ENCODE data around the gene EREG. TPM values are rescaled to one million over a fixed set of nuclear protein-coding genes. Genes with fewer than 3 reads are reported as not detected.

EREG gene
- total and polyA plus RNA-seq, 4 donors = 0.12 to 0.30 (median 0.14) TPM; not detected in 1

DNA sequence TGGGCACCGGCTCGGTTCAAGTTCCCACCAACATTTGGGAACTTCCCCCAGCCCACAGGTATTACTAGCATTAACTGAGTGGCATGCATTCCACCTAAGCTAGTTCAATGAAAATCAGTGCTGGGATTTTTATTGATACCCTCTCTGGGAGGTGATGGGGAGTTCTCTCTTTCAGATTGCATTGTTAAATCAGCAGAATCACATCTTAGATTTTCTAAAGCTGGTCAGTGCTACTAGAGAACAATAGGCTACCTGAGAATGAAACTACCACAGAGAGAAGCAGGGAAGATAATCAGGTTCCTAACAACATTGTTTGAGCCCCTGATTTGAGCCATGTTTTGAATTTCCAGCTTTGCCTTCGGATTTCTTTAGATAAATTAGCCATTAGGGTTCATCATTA is 40.7 kb upstream of the EREG start:
- WGBS (ENCODE audit: insufficient coverage) = no CpG with 5 or more reads among the region's 3 CpGs
- H3K36me3 ChIP-seq (ENCODE audit: control insufficient read depth, insufficient read depth, low read length) = no peaks in the 10 kb centered on the region
- H3K4me1 ChIP-seq (ENCODE audit: control insufficient read depth, insufficient read depth, low read length) = no peaks in the 10 kb centered on the region
- H3K4me3 ChIP-seq (ENCODE audit: low read depth, low read length) = no peak overlapping the region
- no peak for DNase-seq (ENCODE audit: low read depth in 4 of 6, low spot score in 6 of 6)
- no peaks in the 10 kb centered on the region for H3K27me3 ChIP-seq (ENCODE audit: control insufficient read depth, insufficient read depth, low read length)
- H3K9me3 ChIP-seq (ENCODE audit: control insufficient read depth, insufficient read depth, low read length) = no peaks in the 10 kb centered on the region
- no peak overlapping the region for H3K27ac ChIP-seq (ENCODE audit: low read depth, low read length)

DNA sequence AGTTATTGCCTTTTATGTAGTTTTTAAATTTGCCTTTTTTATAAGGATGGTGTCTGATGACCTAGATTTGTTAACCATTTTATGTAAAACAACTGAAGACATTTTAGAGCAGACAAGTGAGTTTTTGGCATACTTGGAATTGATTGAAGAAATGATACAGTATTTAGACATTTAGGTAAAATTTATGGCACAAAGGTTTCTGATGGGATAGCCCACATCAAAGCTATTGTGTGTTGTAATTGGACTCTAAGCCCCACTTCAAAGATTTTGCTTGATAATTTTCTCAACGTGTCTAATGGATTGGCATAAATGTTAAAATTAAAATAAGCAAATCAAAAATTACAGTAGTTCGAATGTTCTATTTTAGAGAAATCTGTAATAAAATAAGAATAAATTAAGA is 39.1 kb upstream of the EREG start:
- no peaks in the 10 kb centered on the region for H3K4me1 ChIP-seq (ENCODE audit: control insufficient read depth, insufficient read depth, low read length)
- WGBS (ENCODE audit: insufficient coverage) = no CpG with 5 or more reads among the region's 2 CpGs
- no peaks in the 10 kb centered on the region for H3K9me3 ChIP-seq (ENCODE audit: control insufficient read depth, insufficient read depth, low read length)
- no peaks in the 10 kb centered on the region for H3K27me3 ChIP-seq (ENCODE audit: control insufficient read depth, insufficient read depth, low read length)
- H3K36me3 ChIP-seq (ENCODE audit: control insufficient read depth, insufficient read depth, low read length) = no peaks in the 10 kb centered on the region
- no peak for DNase-seq (ENCODE audit: low read depth in 4 of 6, low spot score in 6 of 6)
- H3K27ac ChIP-seq (ENCODE audit: low read depth, low read length) = no peak overlapping the region
- no peak overlapping the region for H3K4me3 ChIP-seq (ENCODE audit: low read depth, low read length)

GRCh38 chr4:74327762-74328161 is 37.2 kb upstream of the EREG start:
- H3K36me3 ChIP-seq (ENCODE audit: control insufficient read depth, insufficient read depth, low read length) = no peaks in the 10 kb centered on the region
- no peaks in the 10 kb centered on the region for H3K27me3 ChIP-seq (ENCODE audit: control insufficient read depth, insufficient read depth, low read length)
- no peak overlapping the region for H3K4me3 ChIP-seq (ENCODE audit: low read depth, low read length)
- 100% methylated on average over 1 of the region's 3 CpGs for WGBS (ENCODE audit: insufficient coverage)
- DNase-seq (ENCODE audit: low read depth in 4 of 6, low spot score in 6 of 6) = no peak
- no peaks in the 10 kb centered on the region for H3K4me1 ChIP-seq (ENCODE audit: control insufficient read depth, insufficient read depth, low read length)
- no peak overlapping the region for H3K27ac ChIP-seq (ENCODE audit: low read depth, low read length)
- H3K9me3 ChIP-seq (ENCODE audit: control insufficient read depth, insufficient read depth, low read length) = no peaks in the 10 kb centered on the region

DNA sequence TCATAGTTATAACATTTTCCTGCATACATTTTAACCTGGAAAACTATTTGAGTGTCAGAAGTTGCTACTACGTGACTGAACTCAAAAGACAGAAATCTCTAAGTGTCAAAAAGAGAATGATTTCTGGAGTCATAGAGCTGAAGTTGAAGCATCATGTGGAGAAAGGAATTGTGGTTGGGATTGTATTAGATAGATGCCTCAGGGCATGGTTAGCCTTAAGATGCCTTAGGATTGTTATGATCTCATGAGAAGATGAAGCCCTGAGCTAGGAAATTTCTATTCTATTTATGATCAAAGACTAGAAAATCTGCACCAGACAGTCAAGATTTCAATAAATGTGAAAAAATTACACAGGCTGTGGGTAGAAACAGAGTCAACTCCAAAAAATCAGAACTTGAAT is 36.4 kb upstream of the EREG start:
- Histone ChIP-seq H3K4me3 (ENCODE audit: low read depth, low read length) (no peak overlapping the region), H3K9me3 (ENCODE audit: control insufficient read depth, insufficient read depth, low read length) (no peaks in the 10 kb centered on the region), H3K27ac (ENCODE audit: low read depth, low read length) (no peak overlapping the region), H3K36me3 (ENCODE audit: control insufficient read depth, insufficient read depth, low read length) (no peaks in the 10 kb centered on the region), H3K4me1 (ENCODE audit: control insufficient read depth, insufficient read depth, low read length) (no peaks in the 10 kb centered on the region), H3K27me3 (ENCODE audit: control insufficient read depth, insufficient read depth, low read length) (no peaks in the 10 kb centered on the region)
- no peak for DNase-seq (ENCODE audit: low read depth in 4 of 6, low spot score in 6 of 6)
- WGBS (ENCODE audit: insufficient coverage) = no CpG with 5 or more reads among the region's 1 CpG

DNA sequence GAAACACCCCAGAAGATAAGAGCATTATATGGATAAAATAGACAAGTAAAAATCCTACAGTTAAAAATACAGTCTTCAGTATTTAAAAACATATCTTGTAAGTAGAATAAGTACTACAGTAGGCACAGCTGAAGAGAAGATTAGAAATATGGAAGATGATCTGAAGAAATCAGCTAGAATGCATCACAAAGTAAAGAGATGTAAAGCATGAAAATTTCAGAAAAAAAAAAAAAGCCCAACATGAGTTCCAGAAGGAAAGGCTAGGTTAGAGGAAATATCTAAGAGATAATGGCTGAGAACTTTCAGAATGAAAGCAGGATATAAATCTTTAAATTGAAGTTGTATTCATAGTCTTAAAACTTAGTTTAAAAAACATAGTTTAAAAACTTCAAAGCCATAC is 35.6 kb upstream of the EREG start:
- Histone ChIP-seq H3K4me1 (ENCODE audit: control insufficient read depth, insufficient read depth, low read length) (no peaks in the 10 kb centered on the region), H3K27ac (ENCODE audit: low read depth, low read length) (no peak overlapping the region)

DNA sequence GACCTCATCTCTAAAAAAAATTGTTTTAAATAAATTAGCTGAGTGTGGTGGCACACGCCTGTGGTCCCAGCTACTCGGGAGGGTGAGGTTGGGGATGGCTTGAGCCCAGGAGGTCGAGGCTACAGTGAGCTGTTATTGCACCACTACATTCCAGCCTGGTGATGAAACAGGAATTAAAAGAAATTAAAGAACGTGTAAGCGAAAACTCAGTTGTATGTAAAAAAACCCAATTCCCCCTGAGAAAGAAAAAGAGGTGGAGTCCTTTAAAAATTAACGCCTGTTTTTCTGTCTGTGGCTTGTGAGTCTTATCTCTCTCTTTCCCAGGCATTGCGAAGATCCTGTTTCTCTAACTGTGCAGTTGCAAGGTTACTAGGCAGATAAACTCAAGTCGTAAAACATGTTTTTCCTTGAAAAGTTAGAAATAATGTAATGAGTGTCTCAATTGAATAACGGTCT is 34.6 kb upstream of the EREG start:
- 87% methylated on average over 3 of the region's 9 CpGs for WGBS (ENCODE audit: insufficient coverage)
- H3K36me3 ChIP-seq (ENCODE audit: control insufficient read depth, insufficient read depth, low read length) = no peaks in the 10 kb centered on the region
- no peak for DNase-seq (ENCODE audit: low read depth in 4 of 6, low spot score in 6 of 6)
- no peaks in the 10 kb centered on the region for H3K4me1 ChIP-seq (ENCODE audit: control insufficient read depth, insufficient read depth, low read length)
- H3K4me3 ChIP-seq (ENCODE audit: low read depth, low read length) = no peak overlapping the region
- H3K27ac ChIP-seq (ENCODE audit: low read depth, low read length) = no peak overlapping the region
- H3K9me3 ChIP-seq (ENCODE audit: control insufficient read depth, insufficient read depth, low read length) = no peaks in the 10 kb centered on the region
- H3K27me3 ChIP-seq (ENCODE audit: control insufficient read depth, insufficient read depth, low read length) = no peaks in the 10 kb centered on the region

More for the DNA sequence above, 35.6 kb upstream of the EREG start:
- Histone ChIP-seq H3K9me3 (ENCODE audit: control insufficient read depth, insufficient read depth, low read length) (no peaks in the 10 kb centered on the region), H3K27me3 (ENCODE audit: control insufficient read depth, insufficient read depth, low read length) (no peaks in the 10 kb centered on the region), H3K36me3 (ENCODE audit: control insufficient read depth, insufficient read depth, low read length) (no peaks in the 10 kb centered on the region), H3K4me3 (ENCODE audit: low read depth, low read length) (no peak overlapping the region)
- no peak for DNase-seq (ENCODE audit: low read depth in 4 of 6, low spot score in 6 of 6)

- no peak for DNase-seq (ENCODE audit: low read depth in 4 of 6, low spot score in 6 of 6)
- Histone ChIP-seq H3K4me1 (ENCODE audit: control insufficient read depth, insufficient read depth, low read length) (no peaks in the 10 kb centered on the region), H3K9me3 (ENCODE audit: control insufficient read depth, insufficient read depth, low read length) (no peaks in the 10 kb centered on the region), H3K4me3 (ENCODE audit: low read depth, low read length) (no peak overlapping the region), H3K27ac (ENCODE audit: low read depth, low read length) (no peak overlapping the region), H3K27me3 (ENCODE audit: control insufficient read depth, insufficient read depth, low read length) (no peaks in the 10 kb centered on the region), H3K36me3 (ENCODE audit: control insufficient read depth, insufficient read depth, low read length) (no peaks in the 10 kb centered on the region)
- no CpG with 5 or more reads among the region's 2 CpGs for WGBS (ENCODE audit: insufficient coverage)
These were observed 33.7 kb upstream of the EREG start for GRCh38 chr4:74331252-74331651.

- Histone ChIP-seq H3K9me3 (ENCODE audit: control insufficient read depth, insufficient read depth, low read length) (no peaks in the 10 kb centered on the region), H3K27ac (ENCODE audit: low read depth, low read length) (no peak overlapping the region), H3K27me3 (ENCODE audit: control insufficient read depth, insufficient read depth, low read length) (no peaks in the 10 kb centered on the region), H3K4me3 (ENCODE audit: low read depth, low read length) (no peak overlapping the region), H3K36me3 (ENCODE audit: control insufficient read depth, insufficient read depth, low read length) (no peaks in the 10 kb centered on the region), H3K4me1 (ENCODE audit: control insufficient read depth, insufficient read depth, low read length) (no peaks in the 10 kb centered on the region)
- no peak for DNase-seq (ENCODE audit: low read depth in 4 of 6, low spot score in 6 of 6)
These were observed 33.0 kb upstream of the EREG start for GRCh38 chr4:74331944-74332343.

DNA sequence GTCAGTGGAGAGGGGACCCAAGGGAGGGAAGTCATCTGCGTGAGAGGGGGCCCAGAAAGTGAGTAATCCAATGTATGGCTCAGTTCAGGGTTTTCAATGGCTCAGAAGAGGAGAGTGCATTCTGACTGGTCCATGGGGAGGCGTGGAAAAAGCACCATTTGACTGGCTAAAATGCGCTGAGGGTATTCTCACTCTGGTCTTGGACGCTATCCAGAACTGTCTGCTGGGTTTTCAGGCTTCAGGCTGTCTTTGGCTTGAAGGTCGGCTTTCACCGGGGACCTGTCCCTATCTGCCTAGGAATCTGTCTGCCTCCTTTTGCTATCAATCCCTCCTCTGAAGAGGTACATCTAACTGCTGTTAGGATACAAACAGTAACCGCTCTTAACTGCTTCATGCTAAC is 30.3 kb upstream of the EREG start:
- 91% methylated on average over 7 of the region's 7 CpGs for WGBS (ENCODE audit: insufficient coverage)
- no peak for DNase-seq (ENCODE audit: low read depth in 4 of 6, low spot score in 6 of 6)
- no peaks in the 10 kb centered on the region for H3K27me3 ChIP-seq (ENCODE audit: control insufficient read depth, insufficient read depth, low read length)
- H3K4me1 ChIP-seq (ENCODE audit: control insufficient read depth, insufficient read depth, low read length) = no peaks in the 10 kb centered on the region
- no peaks in the 10 kb centered on the region for H3K9me3 ChIP-seq (ENCODE audit: control insufficient read depth, insufficient read depth, low read length)
- H3K36me3 ChIP-seq (ENCODE audit: control insufficient read depth, insufficient read depth, low read length) = no peaks in the 10 kb centered on the region
- no peak overlapping the region for H3K27ac ChIP-seq (ENCODE audit: low read depth, low read length)
- no peak overlapping the region for H3K4me3 ChIP-seq (ENCODE audit: low read depth, low read length)

- Histone ChIP-seq H3K9me3 (ENCODE audit: control insufficient read depth, insufficient read depth, low read length) (no peaks in the 10 kb centered on the region), H3K36me3 (ENCODE audit: control insufficient read depth, insufficient read depth, low read length) (no peaks in the 10 kb centered on the region), H3K4me3 (ENCODE audit: low read depth, low read length) (no peak overlapping the region), H3K4me1 (ENCODE audit: control insufficient read depth, insufficient read depth, low read length) (no peaks in the 10 kb centered on the region), H3K27me3 (ENCODE audit: control insufficient read depth, insufficient read depth, low read length) (no peaks in the 10 kb centered on the region), H3K27ac (ENCODE audit: low read depth, low read length) (no peak overlapping the region)
- no peak for DNase-seq (ENCODE audit: low read depth in 4 of 6, low spot score in 6 of 6)
- 92% methylated on average over 2 of the region's 5 CpGs for WGBS (ENCODE audit: insufficient coverage)
These were observed 29.5 kb upstream of the EREG start for GRCh38 chr4:74335341-74336021.
